ENCODE data around the gene NVL.

GRCh38 chr1:224338150-224338838 lies 8.3 kb upstream of the NVL start:
- TF ChIP-seq, protein P1, sequence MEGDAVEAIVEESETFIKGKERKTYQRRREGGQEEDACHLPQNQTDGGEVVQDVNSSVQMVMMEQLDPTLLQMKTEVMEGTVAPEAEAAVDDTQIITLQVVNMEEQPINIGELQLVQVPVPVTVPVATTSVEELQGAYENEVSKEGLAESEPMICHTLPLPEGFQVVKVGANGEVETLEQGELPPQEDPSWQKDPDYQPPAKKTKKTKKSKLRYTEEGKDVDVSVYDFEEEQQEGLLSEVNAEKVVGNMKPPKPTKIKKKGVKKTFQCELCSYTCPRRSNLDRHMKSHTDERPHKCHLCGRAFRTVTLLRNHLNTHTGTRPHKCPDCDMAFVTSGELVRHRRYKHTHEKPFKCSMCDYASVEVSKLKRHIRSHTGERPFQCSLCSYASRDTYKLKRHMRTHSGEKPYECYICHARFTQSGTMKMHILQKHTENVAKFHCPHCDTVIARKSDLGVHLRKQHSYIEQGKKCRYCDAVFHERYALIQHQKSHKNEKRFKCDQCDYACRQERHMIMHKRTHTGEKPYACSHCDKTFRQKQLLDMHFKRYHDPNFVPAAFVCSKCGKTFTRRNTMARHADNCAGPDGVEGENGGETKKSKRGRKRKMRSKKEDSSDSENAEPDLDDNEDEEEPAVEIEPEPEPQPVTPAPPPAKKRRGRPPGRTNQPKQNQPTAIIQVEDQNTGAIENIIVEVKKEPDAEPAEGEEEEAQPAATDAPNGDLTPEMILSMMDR (IDR thresholded peaks at IDR 0.05 in 2 of 3, conservative IDR thresholded peaks at IDR 0.05 in 1 of 3; ENCODE audit: control insufficient read depth in 2 of 3, extremely low read depth in 1 of 3, insufficient read depth in 1 of 3, low read depth in 3 of 3, low read length in 3 of 3), result no peak
- TF ChIP-seq EZH2 (IDR thresholded peaks at IDR 0.05; ENCODE audit: borderline replicate concordance, control insufficient read depth, low read depth, low read length), result no peak
- no peak for TF ChIP-seq RAD51 (IDR thresholded peaks at IDR 0.05)
- no peak for TF ChIP-seq NFYA (IDR thresholded peaks at IDR 0.05; ENCODE audit: borderline replicate concordance, low read depth, low read length)
- TF ChIP-seq SIN3A (IDR thresholded peaks at IDR 0.05; ENCODE audit: low read depth, low read length), result no peak
